IMR-90 (cell line): ENCODE data around the gene ZNF12. TPM values are rescaled to one million over a fixed set of nuclear protein-coding genes. Genes with fewer than 3 reads are reported as not detected.

Experiments
- ATAC-seq: fragments of 200-7000 bp; cut with Tn5 transposase; 2 replicates; pipeline ENCODE4 v1.9.1; 2020; ENCODE audit warnings: low read depth, mild to moderate bottlenecking, moderate library complexity
- BruUV-seq: library from RNA; stranded (reverse); fragments of 400-500 nt; replicated peaks from 2 replicates; lab custom pipeline; 2021; lab: Mats Ljungman, UMichigan
- CTCF ChIA-PET: fragments of 300-600 bp; formaldehyde crosslinking; extraction: SDS; loops from one replicate; lab custom pipeline; 2021; ENCODE audit warnings: antibody characterized with exemption; lab: Yijun Ruan, JAX
- POLR2A ChIA-PET: fragments of 300-600 bp; sonication (Branson Sonifier 250); formaldehyde crosslinking; loops from one replicate; lab custom pipeline; 2022; ENCODE audit warnings: antibody characterized with exemption; ENCODE audit not compliant: unreplicated experiment; lab: Charles Lee
- DNase-seq: peaks from one replicate; pipeline ENCODE4 v3.0.0; 2013
- H2AFZ ChIP-seq: replicated peaks from 2 replicates; pipeline ENCODE3; 2013; ENCODE audit warnings: low read length, mild to moderate bottlenecking; ENCODE audit not compliant: poor library complexity
- H2AK5ac ChIP-seq: 2 replicates; pipeline ENCODE4 v1.6.1; 2013; ENCODE audit warnings: low read depth, low read length, inconsistent platforms
- H2AK9ac ChIP-seq: replicated peaks from 2 replicates; pipeline ENCODE3; 2013; ENCODE audit warnings: mild to moderate bottlenecking, low read depth, low read length, moderate library complexity; ENCODE audit not compliant: poor library complexity
- H2BK120ac ChIP-seq: 2 replicates; pipeline ENCODE4 v1.6.1; 2013; ENCODE audit warnings: low read depth, low read length, inconsistent platforms
- H2BK15ac ChIP-seq: 3 replicates; pipeline ENCODE4 v1.6.1; 2013; ENCODE audit warnings: low read depth, low read length, inconsistent platforms
- H2BK20ac ChIP-seq: 2 replicates; pipeline ENCODE4 v1.6.1; 2013; ENCODE audit warnings: low read depth, mild to moderate bottlenecking, inconsistent platforms, low read length, moderate library complexity
- H2BK5ac ChIP-seq: 2 replicates; pipeline ENCODE4 v1.6.1; 2013; ENCODE audit warnings: mild to moderate bottlenecking, low read depth, low read length, inconsistent platforms; ENCODE audit not compliant: poor library complexity, severe bottlenecking
- H3K14ac ChIP-seq: replicated peaks from 2 replicates; pipeline ENCODE4 v1.6.1; 2013; ENCODE audit warnings: low read depth, low read length, inconsistent platforms
- H3K18ac ChIP-seq: 2 replicates; pipeline ENCODE4 v1.6.1; 2013; ENCODE audit warnings: low read depth, low read length, control low read depth
- H3K23ac ChIP-seq: 2 replicates; pipeline ENCODE4 v1.6.1; 2013; ENCODE audit warnings: low read depth, low read length, inconsistent platforms
- H3K27ac ChIP-seq: 2 replicates; pipeline ENCODE4 v1.5.1; 2013; ENCODE audit warnings: mild to moderate bottlenecking, control low read depth, low read length; ENCODE audit not compliant: insufficient read depth
- H3K27me3 ChIP-seq: 2 replicates; pipeline ENCODE4 v1.6.1; 2013; ENCODE audit warnings: low read length; ENCODE audit not compliant: control insufficient read depth, insufficient read depth
- H3K36me3 ChIP-seq: 2 replicates; pipeline ENCODE4 v1.6.1; 2013; ENCODE audit warnings: low read length, mixed read lengths; ENCODE audit not compliant: control insufficient read depth, insufficient read depth
- H3K4ac ChIP-seq: 2 replicates; pipeline ENCODE4 v1.6.1; 2013; ENCODE audit warnings: low read depth, low read length, inconsistent platforms
- H3K4me1 ChIP-seq: 2 replicates; pipeline ENCODE4 v1.6.1; 2013; ENCODE audit warnings: low read length, mixed read lengths; ENCODE audit not compliant: control insufficient read depth, insufficient read depth
- H3K4me2 ChIP-seq: 2 replicates; pipeline ENCODE4 v1.6.1; 2013; ENCODE audit warnings: low read depth, mild to moderate bottlenecking, control low read depth, low read length, moderate library complexity
- H3K4me3 ChIP-seq: 2 replicates; pipeline ENCODE4 v1.5.1; 2013; ENCODE audit warnings: low read depth, mild to moderate bottlenecking, control low read depth, low read length, moderate library complexity; ENCODE audit not compliant: insufficient read depth
- H3K56ac ChIP-seq: 2 replicates; pipeline ENCODE4 v1.6.1; 2013; ENCODE audit warnings: low read length, inconsistent platforms; ENCODE audit not compliant: insufficient read depth; ENCODE audit errors: extremely low read depth
- H3K79me1 ChIP-seq, 2 experiments: 2 replicates each; pipeline ENCODE4 v1.6.1; 2013; ENCODE audit warnings: low read length in 2 of 2, inconsistent platforms in 1 of 2, low read depth in 1 of 2
- H3K9ac ChIP-seq: 2 replicates; pipeline ENCODE4 v1.6.1; 2013; ENCODE audit warnings: low read depth, low read length, control low read depth
- H3K9me1 ChIP-seq: 2 replicates; pipeline ENCODE4 v1.6.1; 2013; ENCODE audit warnings: low read length, inconsistent platforms; ENCODE audit not compliant: insufficient read depth
- H3K9me3 ChIP-seq: 2 replicates; pipeline ENCODE4 v1.6.1; 2013; ENCODE audit warnings: low read length; ENCODE audit not compliant: control insufficient read depth, insufficient read depth
- H4K20me1 ChIP-seq: 2 replicates; pipeline ENCODE4 v1.6.1; 2013; ENCODE audit warnings: low read length, inconsistent platforms; ENCODE audit not compliant: insufficient read depth
- H4K5ac ChIP-seq: 2 replicates; pipeline ENCODE4 v1.6.1; 2013; ENCODE audit warnings: mild to moderate bottlenecking, low read depth, low read length, control low read depth
- H4K8ac ChIP-seq, 2 experiments: 2 replicates each; pipeline ENCODE4 v1.6.1; 2013; ENCODE audit warnings: low read depth in 2 of 2, low read length in 2 of 2, control low read depth in 1 of 2, inconsistent platforms in 1 of 2
- H4K91ac ChIP-seq: 2 replicates; pipeline ENCODE4 v1.6.1; 2013; ENCODE audit warnings: low read depth, low read length, inconsistent platforms; ENCODE audit not compliant: insufficient read depth
- CHD1 ChIP-seq: IDR thresholded peaks from 2 replicates; pipeline ENCODE4 v1.6.1; 2012; ENCODE audit warnings: low read depth, low read length, improper control_type of control experiment
- FOS ChIP-seq: fragments of 150-350 bp; IDR thresholded peaks from 2 replicates; pipeline ENCODE4 v1.6.1; 2016; ENCODE audit warnings: low read depth, low read length
- MXI1 ChIP-seq: IDR thresholded peaks from 2 replicates; pipeline ENCODE4 v1.6.1; 2012; ENCODE audit warnings: low read depth, mild to moderate bottlenecking, low read length, moderate library complexity, borderline replicate concordance
- NFE2L2 ChIP-seq: fragments of 150-350 bp; IDR thresholded peaks from 2 replicates; pipeline ENCODE4 v1.6.1; 2016; ENCODE audit warnings: low read depth, mild to moderate bottlenecking, low read length
- SMC3 ChIP-seq: fragments of 150-350 bp; IDR thresholded peaks from 2 replicates; pipeline ENCODE4 v1.6.1; 2016; ENCODE audit warnings: low read depth, mild to moderate bottlenecking, antibody characterized with exemption, low read length, moderate library complexity
- WGBS, 2 experiments: methylation state at CpG; one replicate each; pipeline versions ENCODE4 v1.1.5 to v1.1.7; 2013; ENCODE audit warnings: missing lambda C conversion rate in 2 of 2; ENCODE audit not compliant: insufficient read length in 1 of 2; ENCODE audit errors: extremely low coverage in 2 of 2; 5-methylcytosine and 5-hydroxymethylcytosine counted together
- dilution Hi-C: fragments of 300-500 bp; cut with HindIII; formaldehyde crosslinking; loops from one replicate; pipeline ENCODE4 v1.14.3; 2018; ENCODE audit warnings: low sequenced_read_pairs; ENCODE audit not compliant: unreplicated experiment
- in situ Hi-C: fragments of 300-500 bp; cut with MboI; formaldehyde crosslinking; loops from 3 replicates; pipeline ENCODE4 v1.14.3; 2019; ENCODE audit warnings: low sequenced_read_pairs, inconsistent platforms, mixed read lengths
- intact Hi-C: fragments of 100-400 bp; cut with micrococcal nuclease; formaldehyde crosslinking; loops from 2 replicates; pipeline ENCODE4 v1.10.0; 2022
- polyA plus RNA-seq, 3 experiments: library from polyadenylated mRNA; depleted of rRNA; stranded (reverse); fragments of >200 nt; gene quantifications; 2 replicates each; pipeline ENCODE4 v1.2.3, GENCODE V29; 2012; ENCODE audit warnings: low replicate concordance in 1 of 3
- total RNA-seq: library from RNA; depleted of rRNA; stranded (reverse); fragments of >200 nt; gene quantifications from 2 replicates; pipeline ENCODE4 v1.2.3, GENCODE V29; 2012
- TF ChIP-seq, protein P1 (sequence below): fragments of 150-350 bp; IDR thresholded peaks from 2 replicates; pipeline ENCODE4 v1.6.1; 2016; ENCODE audit warnings: low read depth, mild to moderate bottlenecking, low read length, moderate library complexity, borderline replicate concordance
- TF ChIP-seq, protein P2 (sequence below): fragments of 150-350 bp; IDR thresholded peaks from 2 replicates; pipeline ENCODE4 v1.6.1; 2017; ENCODE audit warnings: mild to moderate bottlenecking, antibody characterized with exemption, low read length, low read depth

Gene ZNF12
- total and polyA plus RNA-seq, 2 of the 4 experiments (the other 2 are of a cell fraction) = 8.2 to 20.8 TPM

DNA sequence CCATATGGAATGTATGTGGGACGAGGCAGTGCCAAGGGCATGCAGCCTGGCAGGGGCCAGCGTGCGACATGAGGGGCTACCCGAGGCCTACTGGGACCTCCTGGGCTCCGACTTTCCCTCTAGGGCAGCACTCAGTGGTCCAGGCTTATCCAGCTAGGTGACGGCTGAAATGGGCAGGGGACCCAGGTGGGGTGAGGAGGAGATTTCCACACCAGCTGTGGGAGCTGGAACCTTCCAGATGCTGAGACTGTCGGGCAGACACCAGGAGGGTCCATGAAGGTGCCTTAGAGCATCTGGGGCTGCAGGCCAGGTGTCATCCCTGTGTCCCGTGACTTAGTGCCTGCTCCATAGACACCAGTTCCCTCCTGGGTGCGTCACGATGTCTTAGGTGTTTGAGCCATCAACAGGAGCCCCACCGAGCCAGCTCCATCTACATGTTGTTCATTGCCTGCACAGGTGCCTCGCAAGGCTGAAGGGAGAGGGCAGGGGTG lies 56.2 kb downstream of the ZNF12 start:
- ChIA-PET POLR2A (no interaction called here), CTCF (interaction anchor here (0.7 kb wide), 1 partner anchor 51 kb away, joined by 4 read pairs; no protein-coding TSS in a partner anchor)
- Histone ChIP-seq H3K4ac (no peak overlapping the region), H3K79me1 (peaks cover 0 to 17% of the 10 kb centered on the region in 2 experiments; a peak in 1 of 4 replicates), H2BK20ac (no peak overlapping the region), H3K18ac (no peak overlapping the region), H2AK5ac (no peak overlapping the region), H3K4me1 (no peaks in the 10 kb centered on the region), H2BK120ac (no peak overlapping the region), H4K5ac (no peak overlapping the region), H3K14ac (no peak overlapping the region), H3K9me1 (no peaks in the 10 kb centered on the region), H4K91ac (no peak overlapping the region), H2BK5ac (no peak overlapping the region), H3K4me3 (no peak overlapping the region), H3K4me2 (no peak overlapping the region), H3K23ac (no peak overlapping the region), H3K36me3 (peaks cover 80% of the 10 kb centered on the region), H3K9ac (no peak overlapping the region), H2AK9ac (no peak overlapping the region), H3K56ac (no peak overlapping the region), H3K27ac (no peak overlapping the region), H4K20me1 (peaks cover 4% of the 10 kb centered on the region; the same call in 1 of the 2 replicates), H2BK15ac (no peak overlapping the region), H4K8ac (no peak overlapping the region), H3K9me3 (peaks cover 40% of the 10 kb centered on the region), H2AFZ (no peak overlapping the region), H3K27me3 (no peaks in the 10 kb centered on the region)
- 93% methylated on average over 3 of the region's 12 CpGs; no CpG with 5 or more reads in 1 of the 2 experiments for WGBS, 2 experiments
- ATAC-seq (no peak), DNase-seq (no peak)
- dilution Hi-C loops = no loop called here
- TF ChIP-seq CHD1 (no peak), SMC3 (no peak), NFE2L2 (no peak), FOS (no peak), MXI1 (no peak)
- TF ChIP-seq, protein P1, sequence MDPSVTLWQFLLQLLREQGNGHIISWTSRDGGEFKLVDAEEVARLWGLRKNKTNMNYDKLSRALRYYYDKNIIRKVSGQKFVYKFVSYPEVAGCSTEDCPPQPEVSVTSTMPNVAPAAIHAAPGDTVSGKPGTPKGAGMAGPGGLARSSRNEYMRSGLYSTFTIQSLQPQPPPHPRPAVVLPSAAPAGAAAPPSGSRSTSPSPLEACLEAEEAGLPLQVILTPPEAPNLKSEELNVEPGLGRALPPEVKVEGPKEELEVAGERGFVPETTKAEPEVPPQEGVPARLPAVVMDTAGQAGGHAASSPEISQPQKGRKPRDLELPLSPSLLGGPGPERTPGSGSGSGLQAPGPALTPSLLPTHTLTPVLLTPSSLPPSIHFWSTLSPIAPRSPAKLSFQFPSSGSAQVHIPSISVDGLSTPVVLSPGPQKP = no peak
- TF ChIP-seq, protein P2, sequence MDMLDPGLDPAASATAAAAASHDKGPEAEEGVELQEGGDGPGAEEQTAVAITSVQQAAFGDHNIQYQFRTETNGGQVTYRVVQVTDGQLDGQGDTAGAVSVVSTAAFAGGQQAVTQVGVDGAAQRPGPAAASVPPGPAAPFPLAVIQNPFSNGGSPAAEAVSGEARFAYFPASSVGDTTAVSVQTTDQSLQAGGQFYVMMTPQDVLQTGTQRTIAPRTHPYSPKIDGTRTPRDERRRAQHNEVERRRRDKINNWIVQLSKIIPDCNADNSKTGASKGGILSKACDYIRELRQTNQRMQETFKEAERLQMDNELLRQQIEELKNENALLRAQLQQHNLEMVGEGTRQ = no peak
- intact Hi-C loops = no loop called here
- in situ Hi-C loops = no loop called here
- BruUV-seq = no TSS peak
